GM08714 (cell line): Measurements from ENCODE around the gene TAS2R42.
A peak's percentile ranks its signal among the peaks of the same experiment; 100 is the strongest.

Source experiments
- H3K4me3 ChIP-seq: fragments of 200-500 bp; sonication (Bioruptor generic); 2 replicates; pipeline ENCODE4 v1.5.1; 2014; ENCODE audit warnings: mild to moderate bottlenecking, low read length, inconsistent platforms
- ZNF274 ChIP-seq: IDR thresholded peaks from 2 replicates; pipeline ENCODE4 v1.6.1; 2012; ENCODE audit warnings: mild to moderate bottlenecking, low read depth, low read length

Gene TAS2R42

GRCh38 chr12:11186837-11187236, at the start of gene TAS2R42:
TSS of gene TAS2R42 (minus strand) at chr12:11186937. CDS start at chr12:11186937, 0 bp downstream.
- no peak for TF ChIP-seq ZNF274

GRCh38 chr12:11233532-11233931, 46.8 kb upstream of the TAS2R42 start:
- no peak for TF ChIP-seq ZNF274
- no peak overlapping the region for H3K4me3 ChIP-seq

More at GRCh38 chr12:11186837-11187236, at the start of gene TAS2R42:
- H3K4me3 ChIP-seq = no peak within 1 kb of the TSS

- no peak overlapping the region for H3K4me3 ChIP-seq
- TF ChIP-seq ZNF274 = no peak
These were observed 41.7 kb upstream of the TAS2R42 start for GRCh38 chr12:11228296-11228879.

- H3K4me3 ChIP-seq = no peak overlapping the region
- no peak for TF ChIP-seq ZNF274
These were observed 40.6 kb upstream of the TAS2R42 start for GRCh38 chr12:11227373-11227772.

- no peak for TF ChIP-seq ZNF274
- H3K4me3 ChIP-seq = no peak overlapping the region
These were observed 22.4 kb upstream of the TAS2R42 start for GRCh38 chr12:11209113-11209512.

- TF ChIP-seq ZNF274 = no peak
- no peak overlapping the region for H3K4me3 ChIP-seq
These were observed 17.4 kb upstream of the TAS2R42 start for GRCh38 chr12:11204173-11204572.

GRCh38 chr12:11202811-11203210, 16.1 kb upstream of the TAS2R42 start:
- no peak for TF ChIP-seq ZNF274
- no peak overlapping the region for H3K4me3 ChIP-seq

GRCh38 chr12:11183011-11183410, 3.7 kb downstream of the TAS2R42 start:
- no peak overlapping the region for H3K4me3 ChIP-seq
- no peak for TF ChIP-seq ZNF274

GRCh38 chr12:11182529-11182928, 4.2 kb downstream of the TAS2R42 start:
- H3K4me3 ChIP-seq = no peak overlapping the region
- no peak for TF ChIP-seq ZNF274

GRCh38 chr12:11178250-11178649, 8.5 kb downstream of the TAS2R42 start:
- TF ChIP-seq ZNF274 = no peak

GRCh38 chr12:11174022-11174421, 12.7 kb downstream of the TAS2R42 start:
- TF ChIP-seq ZNF274 = no peak
- no peak overlapping the region for H3K4me3 ChIP-seq

More at GRCh38 chr12:11178250-11178649, 8.5 kb downstream of the TAS2R42 start:
- no peak overlapping the region for H3K4me3 ChIP-seq

- no peak for TF ChIP-seq ZNF274
- peak overlapping the region; percentile 96 for H3K4me3 ChIP-seq
These were observed 14.6 kb downstream of the TAS2R42 start for GRCh38 chr12:11171969-11172675.

- H3K4me3 ChIP-seq = peak within 1 kb of the TSS; percentile 96
- TF ChIP-seq ZNF274 = no peak
These were observed 15.4 kb downstream of the TAS2R42 start, which contains the start of gene SMIM10L1 for GRCh38 chr12:11171145-11171968. TSS of gene SMIM10L1 (plus strand) at chr12:11171194. CDS start at chr12:11171357, 163 bp downstream.

GRCh38 chr12:11170810-11171144, 16.0 kb downstream of the TAS2R42 start:
- peak overlapping the region; percentile 96 for H3K4me3 ChIP-seq
- TF ChIP-seq ZNF274 = no peak
